Activated CD4-positive, alpha-beta T cell treated with anti-CD3 and anti-CD28 coated beads, Interleukin-2, amount 50 U/mL, for 1 hour (primary cell): ENCODE measurements around the gene GREM2.

Experiments
- DNase-seq: peaks from one replicate; pipeline ENCODE4 v3.0.0-alpha.2; 2020

Gene GREM2

GRCh38 chr1:240555524-240555923 lies 56.4 kb downstream of the GREM2 start:
- no peak for DNase-seq

GRCh38 chr1:240553351-240553750 lies 58.6 kb downstream of the GREM2 start:
- DNase-seq, result no peak

DNA sequence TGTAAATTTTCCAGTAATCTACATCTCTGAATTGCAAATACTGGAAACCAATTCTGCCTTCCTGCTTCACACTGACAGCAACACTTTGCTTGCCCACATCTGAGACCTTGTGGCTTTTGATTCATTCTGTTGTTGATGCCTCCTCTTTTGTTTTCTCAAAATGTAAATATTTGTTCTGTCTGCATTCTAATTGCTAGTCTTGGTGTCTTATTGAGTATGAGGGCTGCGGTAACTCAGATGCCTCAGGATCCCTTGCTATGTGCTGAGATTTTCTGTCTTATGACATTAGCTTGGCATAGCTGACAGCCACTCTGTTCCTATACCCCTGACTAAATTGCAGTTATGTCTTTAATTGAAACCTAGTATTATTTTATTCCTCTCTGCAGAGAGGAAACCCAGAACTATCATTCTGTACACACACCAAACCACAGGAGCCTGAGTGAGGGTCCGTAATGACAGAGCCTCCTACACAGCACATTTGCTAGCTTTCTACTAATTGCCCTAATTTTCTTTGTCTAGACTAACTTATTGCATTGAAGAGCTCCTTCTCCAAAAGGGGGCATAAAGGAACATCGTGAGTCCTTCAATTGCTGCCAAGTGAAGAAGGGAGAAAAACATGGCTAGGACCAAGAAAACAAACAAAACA lies 72.1 kb downstream of the GREM2 start:
- DNase-seq, result no peak

GRCh38 chr1:240538776-240539430 lies 73.1 kb downstream of the GREM2 start:
- DNase-seq, result no peak

GRCh38 chr1:240533154-240533780 lies 78.7 kb downstream of the GREM2 start:
- DNase-seq, result no peak

GRCh38 chr1:240528591-240528990 lies 83.4 kb downstream of the GREM2 start:
- no peak for DNase-seq

GRCh38 chr1:240527086-240527485 lies 84.9 kb downstream of the GREM2 start:
- no peak for DNase-seq

- no peak for DNase-seq
Observed at GRCh38 chr1:240526312-240526711, 85.6 kb downstream of the GREM2 start.

GRCh38 chr1:240524356-240525069 lies 87.4 kb downstream of the GREM2 start:
- DNase-seq, result no peak

GRCh38 chr1:240522122-240522822 lies 89.7 kb downstream of the GREM2 start:
- no peak for DNase-seq

DNA sequence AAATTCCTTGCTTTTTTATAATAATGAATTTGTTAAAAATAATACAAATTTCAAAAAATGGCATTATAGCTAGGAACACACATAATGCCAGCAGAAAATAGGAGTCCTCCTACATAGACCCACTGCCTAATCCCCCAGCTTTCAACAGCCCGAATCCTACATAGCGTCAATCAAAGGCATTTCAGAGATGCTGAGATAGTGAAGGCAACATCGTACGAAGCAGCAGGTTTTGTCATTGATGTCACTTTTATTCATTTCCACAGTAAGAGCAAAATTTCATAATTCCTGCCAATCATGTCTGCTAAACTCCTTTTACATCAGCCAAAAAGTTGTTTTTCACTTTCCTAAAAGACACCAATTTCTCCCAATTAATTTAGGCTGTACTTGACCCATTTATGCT lies 94.1 kb downstream of the GREM2 start:
- no peak for DNase-seq

- DNase-seq, result no peak
Observed at GRCh38 chr1:240516069-240516468, 95.9 kb downstream of the GREM2 start.

GRCh38 chr1:240515505-240515904 lies 96.5 kb downstream of the GREM2 start:
- no peak for DNase-seq

- no peak for DNase-seq
Observed at GRCh38 chr1:240511789-240512188, 100.2 kb downstream of the GREM2 start.

DNA sequence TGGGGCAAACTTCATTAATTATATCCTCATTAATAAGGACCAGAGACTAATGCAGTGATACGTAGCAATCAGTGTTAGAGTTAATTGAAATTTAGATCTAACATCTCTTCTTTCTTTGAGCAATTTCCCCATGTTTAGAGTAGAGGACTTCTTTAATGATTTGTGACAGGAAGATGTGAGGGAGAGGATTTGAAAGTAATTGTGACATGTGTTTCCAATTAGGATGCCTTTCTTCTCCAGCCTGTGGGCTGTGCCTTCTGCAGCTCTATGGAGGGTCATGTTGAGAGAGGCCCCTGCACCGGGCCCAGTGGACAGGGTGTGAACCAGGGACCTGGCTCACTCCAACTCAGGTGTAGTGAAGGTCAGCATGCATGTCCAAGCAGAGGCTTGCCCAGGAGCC lies 103.0 kb downstream of the GREM2 start:
- no peak for DNase-seq

- DNase-seq, result no peak
Observed at GRCh38 chr1:240508201-240508600, 103.8 kb downstream of the GREM2 start.

- no peak for DNase-seq
Observed at GRCh38 chr1:240506176-240506575, 105.8 kb downstream of the GREM2 start.

DNA sequence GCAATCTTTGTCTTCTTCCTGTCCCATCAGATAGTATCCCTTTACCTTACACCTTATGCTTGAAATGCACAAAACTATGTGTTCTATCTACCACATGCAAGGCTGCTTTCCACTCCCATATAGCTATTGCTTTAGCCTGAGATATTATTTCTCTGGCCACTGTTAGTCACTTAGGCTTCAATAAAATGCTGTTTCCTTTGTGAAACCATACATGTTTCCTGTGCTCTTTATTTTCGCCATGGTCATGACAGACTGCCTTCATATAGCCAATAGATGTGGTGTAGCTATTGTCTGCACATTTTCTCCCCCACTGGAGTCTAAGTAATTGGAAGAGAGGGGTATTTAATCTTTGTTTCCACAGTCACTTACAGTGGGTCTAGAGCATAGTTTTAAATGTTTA lies 108.4 kb downstream of the GREM2 start:
- no peak for DNase-seq

- DNase-seq, result no peak
Observed at GRCh38 chr1:240503036-240503435, 108.9 kb downstream of the GREM2 start.

GRCh38 chr1:240501115-240501514 lies 110.8 kb downstream of the GREM2 start:
- no peak for DNase-seq

DNA sequence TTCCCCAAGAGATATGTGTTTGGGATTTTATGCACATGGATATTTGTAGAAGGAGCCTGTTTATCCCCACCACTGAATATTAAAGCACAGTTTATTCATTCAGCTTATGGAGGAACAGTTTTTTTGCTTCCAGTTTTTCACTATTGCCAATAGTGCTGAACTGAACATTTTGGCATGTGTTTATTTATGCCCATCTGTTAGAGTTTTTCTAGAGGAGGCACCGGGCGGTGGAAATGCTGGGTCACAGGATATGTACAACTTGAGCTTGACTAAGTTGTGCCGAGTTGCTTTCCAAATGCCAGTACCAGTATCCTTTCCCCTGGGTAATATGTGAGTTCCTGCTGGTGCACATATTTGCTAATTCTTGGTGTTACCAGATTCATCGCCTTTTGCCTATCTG lies 111.3 kb downstream of the GREM2 start:
- no peak for DNase-seq

DNA sequence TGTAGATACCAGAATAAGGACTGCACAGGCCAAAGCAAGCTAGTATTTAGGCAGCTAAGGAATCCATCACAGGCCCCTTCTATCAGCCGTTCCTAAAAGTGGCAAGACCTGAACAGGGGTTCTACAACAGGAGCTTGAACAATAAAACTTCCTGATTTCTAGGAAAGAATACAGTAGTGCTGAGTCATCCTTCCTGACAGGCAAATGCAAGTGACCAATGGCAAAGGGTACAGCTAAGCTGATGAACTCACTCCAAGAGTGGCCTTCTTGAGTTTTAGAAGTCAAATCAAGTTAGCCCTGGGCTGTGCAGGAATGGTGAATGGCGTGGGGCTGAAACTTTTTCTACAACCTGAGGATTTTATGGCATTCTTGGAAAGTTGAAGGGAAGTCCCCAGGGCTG lies 112.9 kb downstream of the GREM2 start:
- DNase-seq, result no peak

DNA sequence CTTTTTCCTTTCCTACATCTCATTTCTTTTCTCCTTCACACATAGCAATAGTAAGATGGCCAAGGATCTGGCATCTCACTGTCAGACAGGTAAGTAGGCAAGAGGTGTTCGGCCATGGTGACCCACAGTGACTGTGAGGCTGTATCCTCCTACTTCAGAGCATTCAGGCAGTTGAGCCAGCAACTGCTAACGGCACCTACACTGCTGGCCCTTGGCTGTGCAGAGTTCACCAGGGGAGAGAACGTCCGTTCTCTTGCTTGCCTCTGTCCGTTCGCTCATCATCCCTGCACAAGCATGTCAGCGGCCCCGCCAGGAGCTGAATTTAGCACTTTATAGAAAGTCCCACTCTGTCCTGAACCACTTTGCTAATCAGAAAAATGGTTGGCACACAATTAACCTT lies 113.6 kb downstream of the GREM2 start:
- no peak for DNase-seq
